Measurements from ENCODE around the gene MAP7D3. TPM values are rescaled to one million over a fixed set of nuclear protein-coding genes. Genes with fewer than 3 reads are reported as not detected.

Gene MAP7D3
- total RNA-seq, 1 donor from 2014 or later, result 9.2 TPM

- TF ChIP-seq, protein P1, sequence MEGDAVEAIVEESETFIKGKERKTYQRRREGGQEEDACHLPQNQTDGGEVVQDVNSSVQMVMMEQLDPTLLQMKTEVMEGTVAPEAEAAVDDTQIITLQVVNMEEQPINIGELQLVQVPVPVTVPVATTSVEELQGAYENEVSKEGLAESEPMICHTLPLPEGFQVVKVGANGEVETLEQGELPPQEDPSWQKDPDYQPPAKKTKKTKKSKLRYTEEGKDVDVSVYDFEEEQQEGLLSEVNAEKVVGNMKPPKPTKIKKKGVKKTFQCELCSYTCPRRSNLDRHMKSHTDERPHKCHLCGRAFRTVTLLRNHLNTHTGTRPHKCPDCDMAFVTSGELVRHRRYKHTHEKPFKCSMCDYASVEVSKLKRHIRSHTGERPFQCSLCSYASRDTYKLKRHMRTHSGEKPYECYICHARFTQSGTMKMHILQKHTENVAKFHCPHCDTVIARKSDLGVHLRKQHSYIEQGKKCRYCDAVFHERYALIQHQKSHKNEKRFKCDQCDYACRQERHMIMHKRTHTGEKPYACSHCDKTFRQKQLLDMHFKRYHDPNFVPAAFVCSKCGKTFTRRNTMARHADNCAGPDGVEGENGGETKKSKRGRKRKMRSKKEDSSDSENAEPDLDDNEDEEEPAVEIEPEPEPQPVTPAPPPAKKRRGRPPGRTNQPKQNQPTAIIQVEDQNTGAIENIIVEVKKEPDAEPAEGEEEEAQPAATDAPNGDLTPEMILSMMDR (IDR thresholded peaks at IDR 0.05; ENCODE audit: insufficient read depth, low read length, poor library complexity, severe bottlenecking), result no peak
- Histone ChIP-seq H3K27me3 (ENCODE audit: control insufficient read depth, insufficient read depth, low read length) (no peaks in the 10 kb centered on the region), H3K36me3 (ENCODE audit: control insufficient read depth, insufficient read depth, low read length) (no peaks in the 10 kb centered on the region), H3K4me3 (ENCODE audit: low read depth, low read length) (no peak overlapping the region)
- DNase-seq (ENCODE audit: low read depth), result no peak
Measured at GRCh38 chrX:136260776-136261175, 9.6 kb upstream of the MAP7D3 start.

- peak; percentile 16 for DNase-seq (ENCODE audit: low read depth)
- Histone ChIP-seq H3K4me3 (ENCODE audit: low read depth, low read length) (no peak overlapping the region), H3K27me3 (ENCODE audit: control insufficient read depth, insufficient read depth, low read length) (no peaks in the 10 kb centered on the region), H3K36me3 (ENCODE audit: control insufficient read depth, insufficient read depth, low read length) (no peaks in the 10 kb centered on the region)
- TF ChIP-seq, protein P1 (IDR thresholded peaks at IDR 0.05; ENCODE audit: insufficient read depth, low read length, poor library complexity, severe bottlenecking), result no peak
Measured at GRCh38 chrX:136259543-136259942, 8.3 kb upstream of the MAP7D3 start.

- no peaks in the 10 kb centered on the region for H3K27me3 ChIP-seq (ENCODE audit: control insufficient read depth, insufficient read depth, low read length)
- no peaks in the 10 kb centered on the region for H3K36me3 ChIP-seq (ENCODE audit: control insufficient read depth, insufficient read depth, low read length)
- no peak overlapping the region for H3K4me3 ChIP-seq (ENCODE audit: low read depth, low read length)
- DNase-seq (ENCODE audit: low read depth), result no peak
- TF ChIP-seq, protein P1 (IDR thresholded peaks at IDR 0.05; ENCODE audit: insufficient read depth, low read length, poor library complexity, severe bottlenecking), result no peak
Measured at GRCh38 chrX:136258951-136259350, 7.8 kb upstream of the MAP7D3 start.

DNA sequence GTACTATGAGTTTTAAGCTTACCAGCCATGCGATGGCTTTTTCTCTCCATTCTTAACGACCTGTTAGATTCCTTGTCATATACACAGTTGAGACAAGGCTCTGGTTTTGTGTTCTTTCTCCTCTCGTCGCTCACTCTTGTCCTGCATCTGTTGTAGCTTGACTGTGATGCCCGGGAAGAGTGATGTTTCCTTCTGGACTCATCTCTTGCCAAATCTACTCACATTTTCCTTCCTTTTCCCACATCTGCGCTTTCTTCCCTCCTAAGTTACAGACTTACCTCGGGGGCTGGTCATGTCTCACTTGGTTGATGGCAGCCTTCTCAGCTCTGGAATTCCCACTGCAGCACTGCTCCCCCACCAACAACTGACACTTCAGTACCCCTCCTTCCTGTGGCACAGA lies 4.8 kb upstream of the MAP7D3 start:
- TF ChIP-seq, protein P1 (IDR thresholded peaks at IDR 0.05; ENCODE audit: insufficient read depth, low read length, poor library complexity, severe bottlenecking), result no peak
- H3K36me3 ChIP-seq (ENCODE audit: control insufficient read depth, insufficient read depth, low read length), result no peaks in the 10 kb centered on the region

DNA sequence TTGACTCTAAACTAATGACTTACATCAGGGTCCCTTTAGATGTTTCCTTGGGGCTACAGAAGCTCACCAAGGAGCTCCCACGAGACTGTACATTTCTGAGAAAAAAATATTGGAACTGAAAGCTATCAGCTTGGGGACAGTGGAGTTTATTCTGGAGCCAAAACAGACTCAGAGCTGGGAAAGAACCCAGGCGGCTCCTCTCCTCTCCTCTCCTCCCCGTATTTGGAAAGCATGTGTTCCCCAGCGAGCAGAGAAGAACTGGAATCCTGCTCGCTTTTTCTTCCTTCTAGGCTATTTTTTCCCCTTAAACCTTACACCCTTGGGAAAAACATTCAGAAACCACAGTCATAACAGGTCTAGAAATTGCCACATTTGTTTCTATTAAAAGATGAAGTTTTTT lies 4.3 kb upstream of the MAP7D3 start:
- DNase-seq (ENCODE audit: low read depth), result no peak
- Histone ChIP-seq H3K27me3 (ENCODE audit: control insufficient read depth, insufficient read depth, low read length) (no peaks in the 10 kb centered on the region), H3K4me3 (ENCODE audit: low read depth, low read length) (no peak overlapping the region), H3K36me3 (ENCODE audit: control insufficient read depth, insufficient read depth, low read length) (no peaks in the 10 kb centered on the region)
- TF ChIP-seq, protein P1 (IDR thresholded peaks at IDR 0.05; ENCODE audit: insufficient read depth, low read length, poor library complexity, severe bottlenecking), result no peak

More for the DNA sequence above, 4.8 kb upstream of the MAP7D3 start:
- no peak for DNase-seq (ENCODE audit: low read depth)
- H3K4me3 ChIP-seq (ENCODE audit: low read depth, low read length), result no peak overlapping the region
- no peaks in the 10 kb centered on the region for H3K27me3 ChIP-seq (ENCODE audit: control insufficient read depth, insufficient read depth, low read length)
